IPS-NIHi7 (cell line): ENCODE results near the gene CFAP97.
"Not testable (repeated sequence)": the region's sequence is repeated elsewhere in the genome, so short reads cannot be mapped to it uniquely, and the experiment has no call there.

ENCODE experiments used
- DNase-seq: peaks from one replicate; pipeline ENCODE4 v3.0.0; 2012; ENCODE audit warnings: mixed read lengths; ENCODE audit errors: extremely low spot score

The CFAP97 gene

GRCh38 chr4:185222598-185222997 lies 18.8 kb upstream of the CFAP97 start:
- DNase-seq, result no peak

- DNase-seq, result no peak
These were observed 18.1 kb upstream of the CFAP97 start for GRCh38 chr4:185221912-185222311.

- DNase-seq, result no peak
These were observed 17.7 kb upstream of the CFAP97 start for GRCh38 chr4:185221491-185221890.

GRCh38 chr4:185219551-185220344 lies 15.9 kb upstream of the CFAP97 start:
- DNase-seq, result no peak

- no peak for DNase-seq
These were observed 14.5 kb upstream of the CFAP97 start for GRCh38 chr4:185218312-185218711.

- DNase-seq, result no peak
These were observed 13.7 kb upstream of the CFAP97 start for GRCh38 chr4:185217408-185217975.

- no peak for DNase-seq
These were observed 11.5 kb upstream of the CFAP97 start for GRCh38 chr4:185215261-185215660.

- no peak for DNase-seq
These were observed 10.1 kb upstream of the CFAP97 start for GRCh38 chr4:185213877-185214276.

- no peak for DNase-seq
These were observed 8.8 kb upstream of the CFAP97 start for GRCh38 chr4:185212581-185212980.

GRCh38 chr4:185211641-185212040 lies 7.8 kb upstream of the CFAP97 start:
- DNase-seq, result no peak

- DNase-seq, result no peak
These were observed 7.2 kb upstream of the CFAP97 start for GRCh38 chr4:185211035-185211434.

GRCh38 chr4:185210102-185210981 lies 6.5 kb upstream of the CFAP97 start:
- peak; percentile 37 for DNase-seq

GRCh38 chr4:185209852-185210101 lies 6.0 kb upstream of the CFAP97 start:
- not testable (repeated sequence) for DNase-seq

GRCh38 chr4:185209031-185209851 lies 5.4 kb upstream of the CFAP97 start, which contains the start of gene SNX25:
SNX25 (plus strand) TSS chr4:185209598; CDS start chr4:185209827, 229 bp downstream.
- DNase-seq, result peak; percentile 85

- no peak for DNase-seq
These were observed 3.7 kb upstream of the CFAP97 start for GRCh38 chr4:185207466-185207865.

GRCh38 chr4:185205697-185206342 lies 2.0 kb upstream of the CFAP97 start:
- DNase-seq, result no peak

GRCh38 chr4:185205073-185205472 lies 1.3 kb upstream of the CFAP97 start:
- not testable (repeated sequence) for DNase-seq

- no peak for DNase-seq
These were observed 574 bp upstream of the CFAP97 start for GRCh38 chr4:185204238-185204910.

- DNase-seq, result no peak
These were observed 765 bp downstream of the CFAP97 start for GRCh38 chr4:185202984-185203485.
